T-cell (primary cell): Measurements from ENCODE around the gene SRP68. TPM values are rescaled to one million over a fixed set of nuclear protein-coding genes. Genes with fewer than 3 reads are reported as not detected.
"Not testable (repeated sequence)": the region's sequence is repeated elsewhere in the genome, so short reads cannot be mapped to it uniquely, and the experiment has no call there.

Experiments
- ATAC-seq, 4 experiments: fragments of 200-7000 bp in 3 of 4; fragments of 150-1000 bp in 1 of 4; cut with Tn5 transposase; replicated peaks in 1 of 4; 1 replicate in 3 of 4; 2 replicates in 1 of 4; pipeline ENCODE4 v1.10.0; 2021; ENCODE audit warnings: moderate library complexity in 3 of 4, mild to moderate bottlenecking in 2 of 4, moderate number of reproducible peaks in 1 of 4
- CTCF ChIA-PET, 2 donors: fragments of 300-600 bp; sonication (Branson Sonifier 250); formaldehyde crosslinking; loops; one replicate each; lab custom pipeline; 2022; ENCODE audit warnings: antibody characterized with exemption in 2 of 2; lab: Charles Lee
- POLR2A ChIA-PET, 2 donors: fragments of 300-600 bp; sonication (Branson Sonifier 250); formaldehyde crosslinking; loops; one replicate each; lab custom pipeline; 2022; ENCODE audit warnings: antibody characterized with exemption in 2 of 2; lab: Charles Lee
- DNase-seq, 35 experiments: peaks; one replicate each; pipeline versions ENCODE4 v3.0.0 to v3.0.0-alpha.2; 2013 to 2023
- H3K27ac ChIP-seq: one replicate; pipeline ENCODE4 v1.5.1; 2013; ENCODE audit warnings: low read length
- H3K27me3 ChIP-seq, 2 experiments: replicated peaks in 1 of 2; 1 replicate in 1 of 2; 2 replicates in 1 of 2; pipeline versions ENCODE4 v1.6.1 to v1.7.0; 2013; ENCODE audit warnings: low read length in 1 of 2, mixed read lengths in 1 of 2; ENCODE audit not compliant: control insufficient read depth in 2 of 2, insufficient read depth in 2 of 2; ENCODE audit errors: extremely low read depth in 1 of 2
- H3K36me3 ChIP-seq, 2 donors: 1 replicate in 1 of 2; 2 replicates in 1 of 2; pipeline versions ENCODE4 v1.6.1 to v1.7.0; 2013; ENCODE audit warnings: low read length in 1 of 2; ENCODE audit not compliant: control insufficient read depth in 2 of 2, insufficient read depth in 1 of 2; ENCODE audit errors: extremely low read depth in 1 of 2
- H3K4me1 ChIP-seq, 2 experiments: 1 replicate in 1 of 2; 2 replicates in 1 of 2; pipeline versions ENCODE4 v1.6.1 to v1.7.0; 2013; ENCODE audit warnings: low read length in 2 of 2, mixed read lengths in 1 of 2; ENCODE audit not compliant: insufficient read depth in 2 of 2, control insufficient read depth in 1 of 2; ENCODE audit errors: extremely low read depth in 1 of 2
- H3K4me3 ChIP-seq, 2 donors: 1 replicate in 1 of 2; 2 replicates in 1 of 2; pipeline versions ENCODE4 v1.5.1 to v1.7.0; 2013; ENCODE audit warnings: mild to moderate bottlenecking in 2 of 2, low read length in 1 of 2, moderate library complexity in 1 of 2; ENCODE audit not compliant: control insufficient read depth in 1 of 2; ENCODE audit errors: extremely low read depth in 1 of 2
- H3K9me3 ChIP-seq: 2 replicates; pipeline ENCODE4 v1.7.0; 2013
- H3K27ac Mint-ChIP-seq, 2 donors: one replicate each; pipeline ENCODE4 v1.8.0; 2020 to 2021; ENCODE audit warnings: mild to moderate bottlenecking in 2 of 2, mixed read lengths in 2 of 2
- H3K27me3 Mint-ChIP-seq, 2 donors: one replicate each; pipeline ENCODE4 v1.8.0; 2021 to 2022; ENCODE audit warnings: mixed read lengths in 2 of 2
- H3K36me3 Mint-ChIP-seq: one replicate; pipeline ENCODE4 v1.8.0; 2021; ENCODE audit warnings: mixed read lengths
- H3K4me1 Mint-ChIP-seq, 3 donors: one replicate each; pipeline ENCODE4 v1.8.0; 2020 to 2022; ENCODE audit warnings: mixed read lengths in 3 of 3, mild to moderate bottlenecking in 1 of 3
- H3K4me3 Mint-ChIP-seq, 3 donors: one replicate each; pipeline ENCODE4 v1.8.0; 2020 to 2022; ENCODE audit warnings: mild to moderate bottlenecking in 3 of 3, mixed read lengths in 3 of 3, moderate library complexity in 3 of 3
- H3K9me3 Mint-ChIP-seq, 3 donors: one replicate each; pipeline ENCODE4 v1.8.0; 2020 to 2022; ENCODE audit warnings: mixed read lengths in 3 of 3
- WGBS: methylation state at CpG from one replicate; pipeline ENCODE4 v1.1.5; 2013; ENCODE audit warnings: missing lambda C conversion rate; ENCODE audit not compliant: insufficient coverage; 5-methylcytosine and 5-hydroxymethylcytosine counted together
- total RNA-seq, 35 experiments: library from RNA in 6 of 35; stranded (reverse) in 6 of 35; fragments of 120-200 nt in 1 of 35; gene quantifications; one replicate each; pipeline versions ENCODE4 v1.2.1 to v1.2.4 and lab custom pipeline; 2013 to 2026

Gene SRP68
- total RNA-seq, 5 donors from 2014 or later (not counting 1 experiment from before 2014, with no cell fraction given), result 71.9 to 81.6 (median 78.9) TPM

- Mint-ChIP-seq H3K36me3 (peaks cover 53% of the 10 kb centered on the region), H3K4me1 (peaks cover 11 to 25% (median 23%) of the 10 kb centered on the region in 3 donors), H3K27ac (peak overlapping the region in 1 of 2 donors; percentile 49), H3K27me3 (no peaks in the 10 kb centered on the region), H3K9me3 (no peaks in the 10 kb centered on the region), H3K4me3 (no peak overlapping the region)
- H3K4me1 ChIP-seq, result peaks cover 0 to 2% of the 10 kb centered on the region in 2 experiments
- H3K27me3 ChIP-seq, result no peaks in the 10 kb centered on the region
- no peak overlapping the region for H3K4me3 ChIP-seq
- no peak for DNase-seq
- ATAC-seq, result no peak
- CTCF ChIA-PET, result interaction anchor here in 1 of 2 donors (0.6 to 1.2 kb wide), 2 partner anchors 30 to 663 kb away, joined by 3 read pairs; no protein-coding TSS in a partner anchor
- H3K9me3 ChIP-seq, result no peaks in the 10 kb centered on the region
- peaks cover 21 to 87% of the 10 kb centered on the region in 2 donors for H3K36me3 ChIP-seq
- H3K27ac ChIP-seq, result no peak overlapping the region
- POLR2A ChIA-PET, result interaction anchor here in 1 of 2 donors (0.6 kb wide), 1 partner anchor 149 kb away, joined by 12 read pairs; no protein-coding TSS in a partner anchor
- 99% methylated on average over 15 of the region's 15 CpGs for WGBS
Measured at GRCh38 chr17:76049836-76050537, 22.3 kb downstream of the SRP68 start.

GRCh38 chr17:76049239-76049638 is 23.1 kb downstream of the SRP68 start:
- no peaks in the 10 kb centered on the region for H3K9me3 ChIP-seq
- H3K27ac ChIP-seq, result no peak overlapping the region
- no peak overlapping the region for H3K4me3 Mint-ChIP-seq
- no peaks in the 10 kb centered on the region for H3K27me3 Mint-ChIP-seq
- POLR2A ChIA-PET, result no interaction called here
- WGBS, result 94% methylated on average over 2 of the region's 3 CpGs
- DNase-seq (no peak), ATAC-seq (no peak)
- CTCF ChIA-PET, result interaction anchor here in 1 of 2 donors (0.6 to 1.2 kb wide), 3 partner anchors 29 to 662 kb away, joined by 3 to 5 read pairs (median 3); no protein-coding TSS in a partner anchor
- H3K9me3 Mint-ChIP-seq, result no peaks in the 10 kb centered on the region
- H3K4me1 Mint-ChIP-seq, result peaks cover 11 to 25% (median 23%) of the 10 kb centered on the region in 3 donors
- H3K27me3 ChIP-seq, result no peaks in the 10 kb centered on the region
- H3K36me3 ChIP-seq, result peaks cover 26 to 91% of the 10 kb centered on the region in 2 donors
- H3K4me3 ChIP-seq, result no peak overlapping the region
- H3K4me1 ChIP-seq, result peaks cover 0 to 2% of the 10 kb centered on the region in 2 experiments
- peak overlapping the region; percentile 11 to 57 for H3K27ac Mint-ChIP-seq
- peaks cover 59% of the 10 kb centered on the region for H3K36me3 Mint-ChIP-seq

- peak in 1 of 35 experiments; percentile 42 for DNase-seq
Measured at GRCh38 chr17:76048711-76049110, 23.6 kb downstream of the SRP68 start.

GRCh38 chr17:76048025-76048605 is 24.2 kb downstream of the SRP68 start:
- H3K36me3 ChIP-seq, result peaks cover 37 to 91% of the 10 kb centered on the region in 2 donors
- CTCF ChIA-PET, result no interaction called here
- H3K36me3 Mint-ChIP-seq, result peaks cover 62% of the 10 kb centered on the region
- H3K4me3 Mint-ChIP-seq, result no peak overlapping the region
- POLR2A ChIA-PET, result no interaction called here
- no peaks in the 10 kb centered on the region for H3K27me3 Mint-ChIP-seq
- no peak overlapping the region for H3K27ac ChIP-seq
- no peaks in the 10 kb centered on the region for H3K9me3 Mint-ChIP-seq
- WGBS, result 95% methylated on average over 8 of the region's 9 CpGs
- H3K4me3 ChIP-seq, result no peak overlapping the region
- H3K4me1 ChIP-seq, result peaks cover 0 to 2% of the 10 kb centered on the region in 2 experiments
- peaks cover 11 to 25% (median 23%) of the 10 kb centered on the region in 3 donors for H3K4me1 Mint-ChIP-seq
- H3K27ac Mint-ChIP-seq, result peak overlapping the region in 1 of 2 donors; percentile 59
- DNase-seq, result no peak
- H3K27me3 ChIP-seq, result no peaks in the 10 kb centered on the region
- ATAC-seq, result no peak
- H3K9me3 ChIP-seq, result no peaks in the 10 kb centered on the region

More at GRCh38 chr17:76048711-76049110, 23.6 kb downstream of the SRP68 start:
- Mint-ChIP-seq H3K4me3 (no peak overlapping the region), H3K36me3 (peaks cover 59% of the 10 kb centered on the region), H3K27ac (peak overlapping the region; percentile 57 to 59), H3K27me3 (no peaks in the 10 kb centered on the region), H3K4me1 (peaks cover 11 to 25% (median 23%) of the 10 kb centered on the region in 3 donors), H3K9me3 (no peaks in the 10 kb centered on the region)
- peak in 2 of 4 experiments; percentile 27 to 61 for ATAC-seq
- ChIA-PET POLR2A (no interaction called here), CTCF (interaction anchor here in 1 of 2 donors (0.6 to 1.2 kb wide), 2 partner anchors 29 to 31 kb away, joined by 3 to 5 read pairs; no protein-coding TSS in a partner anchor)
- 75% methylated on average over 2 of the region's 9 CpGs for WGBS
- Histone ChIP-seq H3K4me1 (peaks cover 0 to 2% of the 10 kb centered on the region in 2 experiments), H3K36me3 (peaks cover 31 to 91% of the 10 kb centered on the region in 2 donors), H3K4me3 (no peak overlapping the region), H3K27me3 (no peaks in the 10 kb centered on the region), H3K9me3 (no peaks in the 10 kb centered on the region), H3K27ac (peak overlapping the region; percentile 26)

GRCh38 chr17:76046064-76046463 is 26.3 kb downstream of the SRP68 start:
- peaks cover 39 to 92% of the 10 kb centered on the region in 2 donors for H3K36me3 ChIP-seq
- H3K27me3 Mint-ChIP-seq, result no peaks in the 10 kb centered on the region
- H3K9me3 Mint-ChIP-seq, result no peaks in the 10 kb centered on the region
- H3K4me1 ChIP-seq, result peaks cover 0 to 2% of the 10 kb centered on the region in 2 experiments
- POLR2A ChIA-PET, result interaction anchor here (0.6 kb wide), 2 partner anchors 25 to 62 kb away, joined by 4 to 5 read pairs; no protein-coding TSS in a partner anchor
- DNase-seq (no peak), ATAC-seq (no peak)
- no peak overlapping the region for H3K4me3 ChIP-seq
- CTCF ChIA-PET, result interaction anchor here (0.6 to 0.7 kb wide), 2 partner anchors 93 to 166 kb away, joined by 3 read pairs; no protein-coding TSS in a partner anchor
- no peaks in the 10 kb centered on the region for H3K9me3 ChIP-seq
- H3K4me3 Mint-ChIP-seq, result no peak overlapping the region
- no peak overlapping the region for H3K27ac Mint-ChIP-seq
- H3K27me3 ChIP-seq, result no peaks in the 10 kb centered on the region
- 94% methylated on average over 6 of the region's 8 CpGs for WGBS
- H3K4me1 Mint-ChIP-seq, result peaks cover 11 to 23% (median 23%) of the 10 kb centered on the region in 3 donors
- peaks cover 66% of the 10 kb centered on the region for H3K36me3 Mint-ChIP-seq
- no peak overlapping the region for H3K27ac ChIP-seq

- H3K27ac Mint-ChIP-seq, POLR2A ChIA-PET: not testable (repeated sequence)
Measured at GRCh38 chr17:76044475-76045007, 27.8 kb downstream of the SRP68 start.

More at GRCh38 chr17:76044475-76045007, 27.8 kb downstream of the SRP68 start:
- CTCF ChIA-PET, H3K4me3 Mint-ChIP-seq, H3K27me3 ChIP-seq, H3K27ac ChIP-seq, H3K4me1 ChIP-seq, H3K27me3 Mint-ChIP-seq, ATAC-seq, H3K9me3 ChIP-seq, H3K9me3 Mint-ChIP-seq, H3K4me3 ChIP-seq, DNase-seq: not testable (repeated sequence)
- Mint-ChIP-seq H3K4me1 (peaks cover 10 to 15% (median 11%) of the 10 kb centered on the region in 3 donors), H3K36me3 (peaks cover 64% of the 10 kb centered on the region)
- WGBS, result 100% methylated on average over 8 of the region's 11 CpGs
- H3K36me3 ChIP-seq, result peaks cover 45 to 92% of the 10 kb centered on the region in 2 donors
